Measurements from ENCODE around the gene PRRX2. TPM values are rescaled to one million over a fixed set of nuclear protein-coding genes. Genes with fewer than 3 reads are reported as not detected.

The PRRX2 gene
- polyA plus RNA-seq, 1 donor (not counting 4 experiments of a cell fraction or from before 2014, with no cell fraction given) = not detected

DNA sequence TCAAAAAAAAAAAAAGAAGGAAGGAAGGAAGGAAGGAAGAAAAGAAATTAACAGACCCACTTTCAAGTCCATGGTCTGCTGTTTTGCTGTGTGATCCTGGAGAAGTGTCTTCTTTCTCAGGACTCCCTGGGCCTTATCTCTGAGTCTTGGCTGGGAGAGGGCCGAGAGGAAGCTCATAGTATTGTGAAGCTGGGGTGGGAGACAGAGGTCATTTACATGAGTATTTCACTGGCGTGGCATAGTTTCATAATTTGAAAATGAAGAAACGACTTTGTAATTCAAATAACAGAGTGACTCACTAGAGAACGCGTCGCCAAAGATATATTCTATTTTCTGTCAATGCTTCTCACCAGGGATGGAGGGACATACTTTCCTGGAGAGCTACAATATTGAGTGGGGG lies 42.1 kb upstream of the PRRX2 start:
- DNase-seq (ENCODE audit: low read depth, low spot score) (no peak), FAIRE-seq (no peak)
- H3K27ac ChIP-seq (ENCODE audit: control insufficient read depth, insufficient read depth, low read length) = no peak overlapping the region
- H3K9me1 ChIP-seq (ENCODE audit: control insufficient read depth, extremely low read depth, insufficient read depth, low read length) = no peaks in the 10 kb centered on the region
- H2AFZ ChIP-seq (ENCODE audit: control insufficient read depth, low read length) = no peak overlapping the region
- H3K27me3 ChIP-seq (ENCODE audit: control insufficient read depth, extremely low read depth, insufficient read depth, low read length) = peaks cover 3% of the 10 kb centered on the region
- no peak overlapping the region for H3K4me2 ChIP-seq (ENCODE audit: control insufficient read depth, extremely low read depth, insufficient read depth, low read depth, low read length)
- no peak overlapping the region for H3K9ac ChIP-seq (ENCODE audit: control insufficient read depth, extremely low read depth, insufficient read depth, low read length)
- peaks cover 24% of the 10 kb centered on the region for H3K4me1 ChIP-seq (ENCODE audit: control insufficient read depth, extremely low read depth, insufficient read depth, low read length)
- peaks cover 0 to under 1% of the 10 kb centered on the region in 2 experiments for H3K36me3 ChIP-seq (ENCODE audit: control insufficient read depth in 2 of 2, extremely low read depth in 1 of 2, insufficient read depth in 2 of 2, low read length in 2 of 2)
- no peak overlapping the region for H3K4me3 ChIP-seq (ENCODE audit: control insufficient read depth in 2 of 3, extremely low read depth in 1 of 3, insufficient read depth in 2 of 3, low read depth in 1 of 3, low read length in 3 of 3)
- dilution Hi-C loops (cut with MboI; ENCODE audit: extremely low pct_ligation_motif_present, low sequenced_read_pairs) = loop anchor here (25.0 kb wide), 1 partner anchor 461 kb away; no protein-coding TSS in a partner anchor
- no peak for TF ChIP-seq EZH2 (IDR thresholded peaks at IDR 0.05; ENCODE audit: low read length)
- TF ChIP-seq, protein P1, sequence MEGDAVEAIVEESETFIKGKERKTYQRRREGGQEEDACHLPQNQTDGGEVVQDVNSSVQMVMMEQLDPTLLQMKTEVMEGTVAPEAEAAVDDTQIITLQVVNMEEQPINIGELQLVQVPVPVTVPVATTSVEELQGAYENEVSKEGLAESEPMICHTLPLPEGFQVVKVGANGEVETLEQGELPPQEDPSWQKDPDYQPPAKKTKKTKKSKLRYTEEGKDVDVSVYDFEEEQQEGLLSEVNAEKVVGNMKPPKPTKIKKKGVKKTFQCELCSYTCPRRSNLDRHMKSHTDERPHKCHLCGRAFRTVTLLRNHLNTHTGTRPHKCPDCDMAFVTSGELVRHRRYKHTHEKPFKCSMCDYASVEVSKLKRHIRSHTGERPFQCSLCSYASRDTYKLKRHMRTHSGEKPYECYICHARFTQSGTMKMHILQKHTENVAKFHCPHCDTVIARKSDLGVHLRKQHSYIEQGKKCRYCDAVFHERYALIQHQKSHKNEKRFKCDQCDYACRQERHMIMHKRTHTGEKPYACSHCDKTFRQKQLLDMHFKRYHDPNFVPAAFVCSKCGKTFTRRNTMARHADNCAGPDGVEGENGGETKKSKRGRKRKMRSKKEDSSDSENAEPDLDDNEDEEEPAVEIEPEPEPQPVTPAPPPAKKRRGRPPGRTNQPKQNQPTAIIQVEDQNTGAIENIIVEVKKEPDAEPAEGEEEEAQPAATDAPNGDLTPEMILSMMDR (optimal IDR thresholded peaks at IDR 0.05 in 1 of 3, IDR thresholded peaks at IDR 0.05 in 1 of 3, conservative IDR thresholded peaks at IDR 0.05 in 1 of 3; ENCODE audit: extremely low read depth in 1 of 3, insufficient read depth in 2 of 3, low read length in 3 of 3) = no peak
- H4K20me1 ChIP-seq (ENCODE audit: control insufficient read depth, extremely low read depth, insufficient read depth, low read length) = peaks cover 4% of the 10 kb centered on the region
- peaks cover 23% of the 10 kb centered on the region for H3K79me2 ChIP-seq (ENCODE audit: control insufficient read depth, insufficient read depth, low read length)
- no peaks in the 10 kb centered on the region for H3K9me3 ChIP-seq (ENCODE audit: control insufficient read depth, low read depth, low read length)

DNA sequence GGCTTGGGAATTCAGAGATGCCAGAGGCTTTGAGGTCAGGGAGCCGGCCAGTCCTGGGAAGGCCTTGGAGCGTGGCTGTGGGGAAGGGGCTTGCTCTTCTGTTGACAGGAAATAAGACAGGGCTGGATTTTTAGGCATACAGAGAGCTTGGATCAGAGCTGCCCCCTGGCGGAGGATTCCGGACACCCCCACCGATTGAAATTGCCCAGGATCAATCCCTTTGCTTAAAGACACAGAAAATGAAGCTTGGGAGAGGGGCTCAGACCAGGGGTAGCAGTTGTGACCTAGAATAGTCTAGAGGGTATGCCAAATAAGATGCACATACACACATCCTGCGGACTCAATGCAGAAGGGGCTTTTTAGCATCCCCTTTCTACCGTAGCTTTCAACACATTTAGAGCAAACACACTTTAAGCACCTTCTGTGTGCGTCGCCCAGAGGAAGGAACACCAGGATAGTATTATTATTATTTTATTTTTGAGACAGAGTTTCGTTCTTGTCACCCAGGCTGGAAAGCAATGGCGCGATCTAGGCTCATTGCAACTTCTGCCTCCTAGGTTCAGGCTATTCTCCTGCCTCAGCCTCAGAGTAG lies 41.2 kb upstream of the PRRX2 start:
- no peak for TF ChIP-seq EZH2 (IDR thresholded peaks at IDR 0.05; ENCODE audit: low read length)
- TF ChIP-seq, protein P1 (optimal IDR thresholded peaks at IDR 0.05 in 1 of 3, IDR thresholded peaks at IDR 0.05 in 1 of 3, conservative IDR thresholded peaks at IDR 0.05 in 1 of 3; ENCODE audit: extremely low read depth in 1 of 3, insufficient read depth in 2 of 3, low read length in 3 of 3) = peak; percentile 73 to 88 (median 87)
- Histone ChIP-seq H3K4me1 (ENCODE audit: control insufficient read depth, extremely low read depth, insufficient read depth, low read length) (peaks cover 24% of the 10 kb centered on the region), H3K27me3 (ENCODE audit: control insufficient read depth, extremely low read depth, insufficient read depth, low read length) (peaks cover 3% of the 10 kb centered on the region), H3K4me3 (ENCODE audit: control insufficient read depth in 2 of 3, extremely low read depth in 1 of 3, insufficient read depth in 2 of 3, low read depth in 1 of 3, low read length in 3 of 3) (no peak overlapping the region), H3K9ac (ENCODE audit: control insufficient read depth, extremely low read depth, insufficient read depth, low read length) (no peak overlapping the region), H3K9me1 (ENCODE audit: control insufficient read depth, extremely low read depth, insufficient read depth, low read length) (no peaks in the 10 kb centered on the region), H3K4me2 (ENCODE audit: control insufficient read depth, extremely low read depth, insufficient read depth, low read depth, low read length) (peak overlapping the region; percentile 17), H3K27ac (ENCODE audit: control insufficient read depth, insufficient read depth, low read length) (no peak overlapping the region), H2AFZ (ENCODE audit: control insufficient read depth, low read length) (peak overlapping the region; percentile 36), H3K36me3 (ENCODE audit: control insufficient read depth in 2 of 2, extremely low read depth in 1 of 2, insufficient read depth in 2 of 2, low read length in 2 of 2) (peaks cover 0 to 4% of the 10 kb centered on the region in 2 experiments), H3K79me2 (ENCODE audit: control insufficient read depth, insufficient read depth, low read length) (peaks cover 33% of the 10 kb centered on the region), H3K9me3 (ENCODE audit: control insufficient read depth, low read depth, low read length) (no peaks in the 10 kb centered on the region), H4K20me1 (ENCODE audit: control insufficient read depth, extremely low read depth, insufficient read depth, low read length) (peaks cover 4% of the 10 kb centered on the region)
- dilution Hi-C loops (cut with MboI; ENCODE audit: extremely low pct_ligation_motif_present, low sequenced_read_pairs) = loop anchor here (25.0 kb wide), 1 partner anchor 462 kb away; no protein-coding TSS in a partner anchor
- FAIRE-seq = no peak
- DNase-seq (ENCODE audit: low read depth, low spot score) = no peak
